ENCODE measurements around the gene CTTN. TPM values are rescaled to one million over a fixed set of nuclear protein-coding genes. Genes with fewer than 3 reads are reported as not detected.
A peak's percentile ranks its signal among the peaks of the same experiment; 100 is the strongest.

Gene CTTN
- total RNA-seq, 4 donors from 2014 or later, result 253 to 417 (median 342) TPM

GRCh38 chr11:70463478-70464255 is 65.3 kb downstream of the CTTN start:
- no peaks in the 10 kb centered on the region for H3K27me3 ChIP-seq
- peaks cover 0 to 5% (median 0%) of the 10 kb centered on the region in 4 donors for H3K4me1 ChIP-seq
- TF ChIP-seq EP300 (IDR thresholded peaks at IDR 0.05) (no peak), POLR2A (IDR thresholded peaks at IDR 0.05) (no peak), CTCF (IDR thresholded peaks at IDR 0.05) (no peak)
- no peak overlapping the region for H3K4me3 ChIP-seq
- WGBS, 2 donors, result 91 to 94% methylated on average over 61 of the region's 61 CpGs
- no peaks in the 10 kb centered on the region for H3K9me3 ChIP-seq
- H3K27ac ChIP-seq, result no peak overlapping the region
- H3K36me3 ChIP-seq, result no peaks in the 10 kb centered on the region
- DNase-seq (ENCODE audit: low spot score in 2 of 2), result no peak

GRCh38 chr11:70464509-70465361 is 66.4 kb downstream of the CTTN start:
- Histone ChIP-seq H3K27me3 (no peaks in the 10 kb centered on the region), H3K36me3 (no peaks in the 10 kb centered on the region), H3K9me3 (no peaks in the 10 kb centered on the region), H3K4me1 (peaks cover 0 to 5% (median 0%) of the 10 kb centered on the region in 4 donors), H3K4me3 (no peak overlapping the region), H3K27ac (no peak overlapping the region)
- WGBS, 2 donors, result 62 to 68% methylated on average over 20 of the region's 20 CpGs
- TF ChIP-seq EP300 (IDR thresholded peaks at IDR 0.05) (no peak), POLR2A (IDR thresholded peaks at IDR 0.05) (no peak), CTCF (IDR thresholded peaks at IDR 0.05) (no peak)
- no peak for DNase-seq (ENCODE audit: low spot score in 2 of 2)

GRCh38 chr11:70466154-70466553 is 67.8 kb downstream of the CTTN start:
- H3K27ac ChIP-seq, result no peak overlapping the region
- TF ChIP-seq POLR2A (IDR thresholded peaks at IDR 0.05) (no peak), CTCF (IDR thresholded peaks at IDR 0.05) (no peak), EP300 (IDR thresholded peaks at IDR 0.05) (no peak)
- WGBS, 2 donors, result 66 to 69% methylated on average over 10 of the region's 10 CpGs
- DNase-seq (ENCODE audit: low spot score in 2 of 2), result no peak
- peaks cover 0 to 5% (median 0%) of the 10 kb centered on the region in 4 donors for H3K4me1 ChIP-seq
- no peaks in the 10 kb centered on the region for H3K9me3 ChIP-seq
- no peaks in the 10 kb centered on the region for H3K36me3 ChIP-seq
- no peaks in the 10 kb centered on the region for H3K27me3 ChIP-seq
- H3K4me3 ChIP-seq, result no peak overlapping the region

- Histone ChIP-seq H3K27ac (no peak overlapping the region), H3K27me3 (no peaks in the 10 kb centered on the region), H3K9me3 (no peaks in the 10 kb centered on the region), H3K36me3 (no peaks in the 10 kb centered on the region), H3K4me3 (no peak overlapping the region), H3K4me1 (peaks cover 0 to 8% (median 0%) of the 10 kb centered on the region in 4 donors)
- 91 to 96% methylated on average over 4 to 6 of the region's 8 CpGs for WGBS, 2 donors
- TF ChIP-seq POLR2A (IDR thresholded peaks at IDR 0.05), result no peak
- DNase-seq (ENCODE audit: low spot score in 2 of 2), result no peak
Observed at GRCh38 chr11:70466596-70466995, 68.3 kb downstream of the CTTN start.

- Histone ChIP-seq H3K27me3 (no peaks in the 10 kb centered on the region), H3K4me3 (no peak overlapping the region), H3K36me3 (no peaks in the 10 kb centered on the region), H3K4me1 (peaks cover 0 to 8% (median 0%) of the 10 kb centered on the region in 4 donors), H3K9me3 (no peaks in the 10 kb centered on the region), H3K27ac (no peak overlapping the region)
- 43 to 46% methylated on average over 20 of the region's 20 CpGs for WGBS, 2 donors
- TF ChIP-seq POLR2A (IDR thresholded peaks at IDR 0.05) (no peak), EP300 (IDR thresholded peaks at IDR 0.05) (no peak), CTCF (IDR thresholded peaks at IDR 0.05) (peak; percentile 76 to 79 (median 77))
- DNase-seq (ENCODE audit: low spot score in 2 of 2), result peak; percentile 56 to 83
Observed at GRCh38 chr11:70467201-70468085, 69.1 kb downstream of the CTTN start.

Measured in tibial nerve (tissue), 4 donors.